ENCODE results near the gene C4A.
"Not testable (repeated sequence)": the region's sequence is repeated elsewhere in the genome, so short reads cannot be mapped to it uniquely, and the experiment has no call there.

C4A gene

DNA sequence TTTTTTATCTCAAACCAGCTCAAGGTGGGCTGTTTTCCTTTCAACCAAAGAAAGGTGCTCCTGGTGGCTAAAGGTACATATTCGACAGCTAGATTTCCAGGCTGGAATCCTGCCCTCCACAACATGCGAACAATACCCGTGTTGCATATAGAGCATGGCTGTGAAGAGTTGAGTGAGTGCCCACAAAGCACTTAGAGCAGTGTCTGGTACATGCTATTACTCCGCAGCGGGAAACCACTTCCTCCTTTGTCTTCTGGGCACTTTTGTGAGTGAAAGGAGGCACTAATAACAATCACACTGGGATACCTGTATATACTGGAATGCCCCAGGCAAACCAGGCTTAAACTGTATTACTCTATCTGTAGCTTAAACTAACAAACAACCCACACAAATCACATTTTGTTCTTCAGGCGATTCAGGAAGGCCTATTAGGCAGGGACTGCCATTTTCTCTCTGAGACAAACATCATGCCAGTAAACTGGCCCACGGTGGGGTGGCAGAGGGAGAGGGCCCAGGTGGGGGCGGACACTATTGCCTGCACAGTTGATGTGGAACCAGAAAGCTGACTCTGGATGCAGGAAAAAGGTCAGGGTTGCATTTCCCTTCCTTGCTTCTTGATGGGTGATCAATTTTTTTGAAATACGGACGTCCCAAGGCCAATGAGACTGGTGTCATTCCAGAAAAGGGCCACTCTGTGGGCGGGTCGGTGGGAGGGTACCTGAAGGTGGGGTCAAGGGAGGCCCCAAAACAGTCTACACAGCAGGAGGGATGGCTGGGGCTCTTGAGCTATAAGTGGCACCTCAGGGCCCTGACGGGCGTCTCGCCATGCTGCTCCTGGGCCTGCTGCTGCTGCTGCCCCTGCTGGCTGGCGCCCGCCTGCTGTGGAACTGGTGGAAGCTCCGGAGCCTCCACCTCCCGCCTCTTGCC, 56.0 kb downstream of the C4A start, which contains the start of gene CYP21A2:
Gene CYP21A2, plus strand, starts transcription at position 818 of the 927 bp plus-strand sequence. Its CDS starts 8 bp downstream, at position 826.
- DNase-seq, result not testable (repeated sequence)

DNA sequence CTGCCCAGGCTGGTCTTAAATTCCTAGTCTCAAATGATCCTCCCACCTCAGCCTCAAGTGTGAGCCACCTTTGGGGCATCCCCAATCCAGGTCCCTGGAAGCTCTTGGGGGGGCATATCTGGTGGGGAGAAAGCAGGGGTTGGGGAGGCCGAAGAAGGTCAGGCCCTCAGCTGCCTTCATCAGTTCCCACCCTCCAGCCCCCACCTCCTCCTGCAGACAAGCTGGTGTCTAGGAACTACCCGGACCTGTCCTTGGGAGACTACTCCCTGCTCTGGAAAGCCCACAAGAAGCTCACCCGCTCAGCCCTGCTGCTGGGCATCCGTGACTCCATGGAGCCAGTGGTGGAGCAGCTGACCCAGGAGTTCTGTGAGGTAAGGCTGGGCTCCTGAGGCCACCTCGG, 57.0 kb downstream of the C4A start:
- not testable (repeated sequence) for DNase-seq

DNA sequence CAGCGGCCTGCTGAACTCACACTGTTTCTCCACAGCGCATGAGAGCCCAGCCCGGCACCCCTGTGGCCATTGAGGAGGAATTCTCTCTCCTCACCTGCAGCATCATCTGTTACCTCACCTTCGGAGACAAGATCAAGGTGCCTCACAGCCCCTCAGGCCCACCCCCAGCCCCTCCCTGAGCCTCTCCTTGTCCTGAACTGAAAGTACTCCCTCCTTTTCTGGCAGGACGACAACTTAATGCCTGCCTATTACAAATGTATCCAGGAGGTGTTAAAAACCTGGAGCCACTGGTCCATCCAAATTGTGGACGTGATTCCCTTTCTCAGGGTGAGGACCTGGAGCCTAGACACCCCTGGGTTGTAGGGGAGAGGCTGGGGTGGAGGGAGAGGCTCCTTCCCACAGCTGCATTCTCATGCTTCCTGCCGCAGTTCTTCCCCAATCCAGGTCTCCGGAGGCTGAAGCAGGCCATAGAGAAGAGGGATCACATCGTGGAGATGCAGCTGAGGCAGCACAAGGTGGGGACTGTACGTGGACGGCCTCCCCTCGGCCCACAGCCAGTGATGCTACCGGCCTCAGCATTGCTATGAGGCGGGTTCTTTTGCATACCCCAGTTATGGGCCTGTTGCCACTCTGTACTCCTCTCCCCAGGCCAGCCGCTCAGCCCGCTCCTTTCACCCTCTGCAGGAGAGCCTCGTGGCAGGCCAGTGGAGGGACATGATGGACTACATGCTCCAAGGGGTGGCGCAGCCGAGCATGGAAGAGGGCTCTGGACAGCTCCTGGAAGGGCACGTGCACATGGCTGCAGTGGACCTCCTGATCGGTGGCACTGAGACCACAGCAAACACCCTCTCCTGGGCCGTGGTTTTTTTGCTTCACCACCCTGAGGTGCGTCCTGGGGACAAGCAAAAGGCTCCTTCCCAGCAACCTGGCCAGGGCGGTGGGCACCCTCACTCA, 57.7 kb downstream of the C4A start:
- not testable (repeated sequence) for DNase-seq

DNA sequence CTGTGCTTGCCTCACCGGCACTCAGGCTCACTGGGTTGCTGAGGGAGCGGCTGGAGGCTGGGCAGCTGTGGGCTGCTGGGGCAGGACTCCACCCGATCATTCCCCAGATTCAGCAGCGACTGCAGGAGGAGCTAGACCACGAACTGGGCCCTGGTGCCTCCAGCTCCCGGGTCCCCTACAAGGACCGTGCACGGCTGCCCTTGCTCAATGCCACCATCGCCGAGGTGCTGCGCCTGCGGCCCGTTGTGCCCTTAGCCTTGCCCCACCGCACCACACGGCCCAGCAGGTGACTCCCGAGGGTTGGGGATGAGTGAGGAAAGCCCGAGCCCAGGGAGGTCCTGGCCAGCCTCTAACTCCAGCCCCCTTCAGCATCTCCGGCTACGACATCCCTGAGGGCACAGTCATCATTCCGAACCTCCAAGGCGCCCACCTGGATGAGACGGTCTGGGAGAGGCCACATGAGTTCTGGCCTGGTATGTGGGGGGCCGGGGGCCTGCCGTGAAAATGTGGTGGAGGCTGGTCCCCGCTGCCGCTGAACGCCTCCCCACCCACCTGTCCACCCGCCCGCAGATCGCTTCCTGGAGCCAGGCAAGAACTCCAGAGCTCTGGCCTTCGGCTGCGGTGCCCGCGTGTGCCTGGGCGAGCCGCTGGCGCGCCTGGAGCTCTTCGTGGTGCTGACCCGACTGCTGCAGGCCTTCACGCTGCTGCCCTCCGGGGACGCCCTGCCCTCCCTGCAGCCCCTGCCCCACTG, 58.6 kb downstream of the C4A start:
- not testable (repeated sequence) for DNase-seq

DNA sequence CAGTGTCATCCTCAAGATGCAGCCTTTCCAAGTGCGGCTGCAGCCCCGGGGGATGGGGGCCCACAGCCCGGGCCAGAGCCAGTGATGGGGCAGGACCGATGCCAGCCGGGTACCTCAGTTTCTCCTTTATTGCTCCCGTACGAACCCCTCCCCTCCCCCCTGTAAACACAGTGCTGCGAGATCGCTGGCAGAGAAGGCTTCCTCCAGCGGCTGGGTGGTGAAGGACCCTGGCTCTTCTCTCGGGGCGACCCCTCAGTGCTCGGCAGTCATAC, 59.1 kb downstream of the C4A start:
- DNase-seq, result not testable (repeated sequence)

DNA sequence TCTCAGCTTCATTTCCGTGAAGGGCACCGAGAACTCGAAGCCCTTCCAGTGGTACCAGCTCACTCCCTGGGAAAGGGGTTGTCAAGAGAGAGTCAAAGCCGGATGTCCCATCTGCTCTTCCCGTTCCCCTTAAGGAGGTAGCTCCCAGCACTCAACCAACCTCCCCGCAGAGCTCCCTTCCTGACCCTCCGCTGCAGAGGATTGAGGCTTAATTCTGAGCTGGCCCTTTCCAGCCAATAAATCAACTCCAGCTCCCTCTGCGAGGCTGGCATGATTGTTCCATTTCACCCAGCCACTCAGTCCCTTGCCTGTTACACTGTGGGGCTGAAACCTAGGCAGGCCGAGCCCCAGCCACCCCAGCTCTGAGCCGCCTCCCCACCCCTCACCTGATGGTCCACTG, 59.5 kb downstream of the C4A start:
- not testable (repeated sequence) for DNase-seq

DNA sequence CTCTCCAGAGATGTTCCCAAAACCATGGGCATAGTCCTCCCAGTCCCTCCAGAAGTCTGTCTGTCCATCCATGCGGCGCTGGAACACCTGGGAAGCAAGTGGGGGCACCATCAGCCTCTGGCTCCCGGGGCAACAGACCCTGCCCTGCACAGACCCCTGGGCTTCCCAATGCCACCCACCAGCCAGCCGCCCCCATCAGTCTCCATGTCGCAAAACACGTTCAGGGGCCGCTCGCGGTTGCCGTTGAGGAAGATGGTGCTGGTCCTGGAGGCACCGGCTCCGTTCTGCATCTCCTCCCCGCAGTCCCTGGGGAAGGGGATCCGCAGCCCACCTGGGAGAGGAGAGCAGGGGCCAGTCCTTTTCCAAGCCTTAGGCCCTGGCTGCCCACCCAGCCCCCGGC, 60.4 kb downstream of the C4A start:
- not testable (repeated sequence) for DNase-seq

DNA sequence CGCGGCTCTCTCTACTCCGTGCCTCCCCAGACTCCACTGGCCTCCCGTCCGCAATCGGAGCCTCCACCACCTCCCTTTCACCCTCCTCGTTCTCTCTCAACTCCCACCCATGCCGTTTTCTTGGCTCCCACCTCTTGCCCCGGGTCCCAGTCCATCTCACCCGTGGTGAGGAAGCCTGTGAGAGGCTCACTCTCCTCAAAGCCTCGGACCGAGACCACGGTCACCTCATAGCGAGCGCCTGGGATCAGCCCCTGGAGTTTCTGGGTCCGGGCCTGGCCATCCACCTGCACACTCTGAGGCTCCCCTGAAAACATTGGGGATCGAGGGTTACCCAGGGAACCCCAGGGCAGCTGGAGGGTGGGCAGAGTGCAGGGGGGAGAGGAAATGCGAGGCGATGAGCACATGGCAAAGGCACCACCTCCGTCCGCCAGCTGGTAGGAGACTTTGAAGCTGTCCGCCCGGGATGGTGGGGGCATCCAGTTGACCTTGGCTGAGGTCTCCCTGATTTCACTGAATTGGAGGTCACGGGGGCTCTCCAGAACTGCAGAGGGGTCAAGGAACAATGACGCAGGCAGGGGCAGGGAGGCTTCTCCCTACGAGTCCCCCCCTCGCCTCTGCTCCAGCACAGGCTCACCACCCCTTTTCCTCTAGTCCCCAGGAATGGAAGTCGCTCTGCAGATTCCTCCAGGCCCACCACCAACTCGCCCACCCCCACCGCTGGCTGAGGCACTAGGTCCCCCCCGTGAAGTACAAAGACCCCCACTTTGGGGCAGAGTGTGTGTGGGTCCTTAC, 61.9 kb downstream of the C4A start:
- not testable (repeated sequence) for DNase-seq

DNA sequence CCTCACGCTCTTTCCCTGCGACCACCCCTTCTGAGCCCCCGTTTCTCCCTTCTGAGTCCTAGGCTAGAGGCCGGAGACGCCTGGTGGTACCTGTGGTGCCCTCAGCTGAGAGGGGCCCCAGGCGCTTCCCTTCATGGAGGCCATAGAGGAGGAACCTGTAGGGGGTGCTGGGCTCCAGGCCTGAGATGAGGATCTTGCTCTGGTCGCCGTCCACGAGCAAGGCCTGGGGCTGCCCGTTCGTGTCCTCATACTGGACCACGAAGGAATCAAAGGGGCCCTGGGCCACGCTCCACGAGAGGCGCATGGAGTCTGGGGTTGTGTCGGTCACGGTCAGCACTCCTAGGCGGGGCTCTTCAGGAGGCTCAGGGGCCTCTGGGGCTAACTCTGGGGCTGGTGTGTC, 63.1 kb downstream of the C4A start:
- not testable (repeated sequence) for DNase-seq

DNA sequence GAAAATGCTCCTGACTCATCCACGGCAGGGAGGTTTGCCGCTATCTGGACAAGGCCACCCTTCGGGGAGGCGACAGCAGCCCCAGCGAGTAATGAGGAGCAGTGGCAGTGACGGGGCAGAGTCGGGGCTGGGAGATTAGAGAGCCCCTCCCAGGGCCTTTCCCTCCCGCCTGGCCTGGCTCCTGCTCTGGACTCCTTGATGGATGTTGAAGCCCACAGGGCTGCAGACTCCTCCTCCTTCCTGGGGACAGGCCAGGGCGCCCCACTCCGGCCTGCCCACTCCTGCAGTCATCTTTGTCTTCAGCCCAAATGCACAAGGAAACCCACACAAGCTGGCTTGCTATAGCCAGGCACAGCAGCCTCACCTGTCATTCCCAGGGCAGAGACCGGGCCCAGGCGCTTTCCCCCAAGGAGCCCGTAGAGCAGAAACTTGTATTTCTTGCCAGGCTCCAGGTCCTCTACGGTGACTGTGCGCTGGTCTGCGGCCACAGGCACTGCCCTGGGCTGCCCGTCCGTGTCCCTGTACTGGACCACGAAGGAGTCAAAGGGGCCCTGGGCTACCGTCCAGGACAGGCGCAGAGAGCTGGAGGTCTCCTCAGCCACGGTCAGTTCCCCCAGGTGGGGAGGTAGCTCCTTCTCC, 64.1 kb downstream of the C4A start:
- no peak for DNase-seq

DNA sequence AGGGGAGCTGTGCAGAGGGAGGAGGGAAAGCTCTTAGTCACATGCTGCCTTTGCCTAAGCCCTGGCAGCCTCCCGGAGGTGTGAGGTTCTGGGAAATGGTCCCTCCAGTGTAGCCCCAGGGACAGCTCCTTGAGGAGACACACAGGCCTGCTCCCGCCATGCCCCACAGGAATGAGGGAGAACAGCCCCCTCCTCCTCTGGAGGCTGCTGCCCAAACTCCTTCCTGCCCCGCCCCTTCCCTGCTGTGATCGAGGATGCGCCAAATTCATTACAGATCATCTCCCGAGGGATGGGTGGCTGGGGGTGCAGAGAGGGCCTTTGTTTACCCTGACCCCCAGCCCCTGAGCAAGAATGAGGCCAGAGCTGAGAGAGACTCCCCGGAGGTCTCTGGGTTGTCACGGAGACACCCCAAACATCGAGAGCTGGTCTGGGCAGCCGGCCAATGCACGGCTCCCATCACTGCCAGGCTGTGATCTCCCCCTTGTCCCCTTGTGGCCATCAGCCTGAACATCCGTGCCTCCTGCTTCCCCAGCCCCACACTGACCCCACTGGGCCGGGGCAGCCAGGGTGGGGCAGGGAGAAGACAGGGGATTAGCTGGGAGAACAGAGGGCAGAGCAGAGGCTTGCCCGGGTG, 64.7 kb downstream of the C4A start:
- no peak for DNase-seq

DNA sequence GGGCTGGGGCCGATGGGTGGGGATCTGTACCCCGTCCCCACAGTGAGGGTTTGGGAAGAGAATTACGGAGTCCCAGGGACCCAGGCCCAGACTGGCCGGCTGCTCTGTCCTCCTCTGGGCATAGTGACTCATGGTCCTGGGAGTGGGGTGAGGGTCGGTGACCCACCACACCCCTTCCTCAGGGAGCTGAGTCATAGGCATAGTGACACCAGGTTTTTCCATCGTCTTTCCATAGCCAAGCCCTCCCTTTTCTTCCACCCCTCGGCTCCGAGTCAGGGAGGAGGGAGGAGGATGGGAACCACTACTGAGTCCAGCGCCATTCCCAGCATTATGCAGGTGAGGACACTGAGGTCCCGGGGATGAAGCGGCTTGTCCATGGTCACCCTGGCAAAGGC, 65.2 kb downstream of the C4A start:
- DNase-seq, result no peak

DNA sequence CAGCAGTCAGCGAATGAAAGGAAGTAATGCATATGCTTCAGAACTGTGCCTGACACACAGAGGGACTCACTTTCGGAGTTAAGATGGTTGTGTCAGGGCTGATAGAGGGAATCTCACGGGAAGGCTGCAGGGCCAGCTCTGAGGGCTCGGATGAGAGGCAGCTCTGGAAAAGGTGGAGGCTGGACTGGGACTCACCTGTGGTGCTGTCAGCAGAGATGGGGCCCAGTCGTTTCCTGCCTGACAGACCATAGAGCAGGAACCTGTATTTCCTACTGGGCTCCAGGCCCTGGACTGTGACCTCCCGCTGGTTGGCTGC, 65.6 kb downstream of the C4A start:
- no peak for DNase-seq

DNA sequence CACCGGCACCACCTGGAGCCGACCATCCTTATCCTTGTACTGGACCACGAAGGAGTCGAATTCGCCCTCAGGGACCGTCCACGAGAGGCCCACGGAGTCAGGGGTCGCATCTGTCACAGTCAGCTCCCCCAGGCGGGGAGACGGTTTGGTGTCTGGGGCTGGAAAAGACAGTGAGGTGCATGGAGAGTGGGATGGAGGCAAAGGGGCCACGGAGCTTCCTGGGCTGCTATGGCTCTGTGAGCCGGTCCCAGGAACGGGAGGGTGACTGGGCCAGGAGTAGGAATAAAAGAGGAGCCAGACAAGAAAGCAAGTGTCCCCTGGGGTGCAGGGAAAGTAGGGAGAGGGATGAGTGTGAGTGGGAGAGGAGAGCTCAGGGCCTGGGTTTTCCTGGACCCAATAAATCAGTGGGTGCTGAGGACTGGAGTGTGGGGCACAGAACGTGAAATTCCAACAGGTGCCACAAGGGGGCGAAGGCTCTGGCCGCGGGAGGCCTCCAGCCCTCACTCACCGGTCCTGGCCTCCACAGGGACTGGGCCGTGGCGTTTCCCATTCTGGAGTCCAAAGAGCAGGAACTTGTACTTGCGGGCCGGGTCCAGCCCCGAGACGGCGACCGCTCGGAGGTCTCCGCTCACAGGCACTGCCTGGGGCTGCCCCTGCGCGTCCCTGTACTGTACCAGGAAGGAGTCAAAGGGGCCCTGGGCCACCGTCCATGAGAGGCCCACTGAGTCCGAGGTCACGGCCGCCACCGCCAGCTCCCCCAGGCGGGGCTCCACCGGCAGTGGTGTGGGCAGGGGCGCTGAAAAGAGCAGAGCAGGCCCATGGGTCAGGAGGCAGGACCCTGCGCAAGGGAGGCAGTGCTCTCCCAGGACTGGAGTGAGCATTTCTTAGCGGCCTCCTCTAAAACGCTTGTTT, 66.3 kb downstream of the C4A start:
- DNase-seq, result peak; percentile 47 to 64

DNA sequence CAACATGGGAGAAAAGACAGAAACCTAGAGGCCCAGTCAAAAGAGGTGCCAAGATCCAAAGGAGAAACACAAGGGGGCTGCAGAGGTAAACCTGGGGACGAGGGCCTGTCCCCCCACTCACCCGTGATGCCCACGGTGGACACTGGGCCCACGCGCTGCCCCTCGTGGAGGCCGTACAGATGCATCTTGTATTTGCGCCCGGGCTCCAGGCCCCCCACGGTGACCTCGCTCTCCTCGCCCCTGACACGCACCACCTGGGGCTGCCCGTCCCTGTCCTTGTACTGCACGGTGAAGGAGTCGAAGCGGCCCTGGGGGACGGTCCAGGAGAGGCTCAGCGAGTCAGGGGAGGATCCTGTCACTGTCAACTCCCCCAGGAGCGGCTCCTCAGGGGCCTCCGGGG, 67.3 kb downstream of the C4A start:
- DNase-seq, result not testable (repeated sequence)

DNA sequence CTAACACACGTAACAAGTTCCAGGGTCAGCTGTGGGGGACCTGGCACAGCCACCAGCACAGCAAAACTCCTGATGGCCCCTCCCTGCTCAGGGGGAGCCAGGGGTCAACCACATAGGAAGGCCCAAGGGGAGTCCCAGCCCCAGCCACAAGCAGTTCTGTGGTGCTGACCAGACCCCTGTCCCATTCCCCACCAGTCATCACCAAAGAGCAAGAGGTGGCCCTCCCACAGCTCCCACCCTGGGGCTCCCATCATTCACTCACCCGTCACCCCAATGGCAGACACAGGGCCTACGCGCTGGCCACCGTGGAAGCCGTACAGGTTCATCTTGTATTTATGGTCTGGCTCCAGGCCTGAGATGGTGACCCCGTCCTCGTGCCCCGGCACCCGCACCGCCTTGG, 67.9 kb downstream of the C4A start:
- DNase-seq, result not testable (repeated sequence)

DNA sequence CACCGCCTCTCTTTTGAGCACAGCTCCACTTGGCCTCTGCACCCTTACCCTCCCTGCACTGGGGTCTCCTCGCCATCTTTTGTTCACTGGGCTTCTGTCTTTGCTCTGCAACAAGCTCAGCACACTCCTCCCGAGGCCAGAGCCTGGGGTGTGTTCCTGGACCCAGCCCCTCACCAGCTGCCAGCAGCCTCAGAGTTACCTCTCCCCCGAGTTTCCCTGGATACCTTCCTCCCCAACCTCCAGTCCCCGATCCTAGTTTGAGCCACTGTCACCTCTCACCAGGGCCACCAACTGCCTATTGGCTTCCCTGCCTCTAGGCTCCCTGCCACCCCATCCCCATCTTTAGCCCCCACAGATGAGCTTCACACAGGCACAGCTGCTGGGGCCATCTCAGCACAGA, 68.7 kb downstream of the C4A start:
- no peak for DNase-seq

All from CD4-positive, alpha-beta T cell treated with Interleukin-1 beta for 1 hour (primary cell).